Endothelial cell (in vitro differentiated cells): ENCODE measurements around the gene LRCOL1. TPM values are rescaled to one million over a fixed set of nuclear protein-coding genes. Genes with fewer than 3 reads are reported as not detected.

Experiments
- DNase-seq: peaks from one replicate; pipeline ENCODE4 v3.0.0; 2021; ENCODE audit warnings: low spot score
- H3K27ac Mint-ChIP-seq: one replicate; pipeline ENCODE4 v1.8.0; 2021; ENCODE audit warnings: mixed read lengths, inconsistent platforms; ENCODE audit not compliant: unreplicated experiment
- H3K27me3 Mint-ChIP-seq: one replicate; pipeline ENCODE4 v1.8.0; 2021; ENCODE audit warnings: mild to moderate bottlenecking, moderate library complexity, mixed read lengths, inconsistent platforms; ENCODE audit not compliant: unreplicated experiment
- H3K36me3 Mint-ChIP-seq: one replicate; pipeline ENCODE4 v1.8.0; 2021; ENCODE audit warnings: mild to moderate bottlenecking, low read depth, mixed read lengths, inconsistent platforms; ENCODE audit not compliant: unreplicated experiment
- H3K4me1 Mint-ChIP-seq: one replicate; pipeline ENCODE4 v1.8.0; 2021; ENCODE audit warnings: mild to moderate bottlenecking, mixed read lengths, inconsistent platforms; ENCODE audit not compliant: unreplicated experiment
- H3K4me3 Mint-ChIP-seq: one replicate; pipeline ENCODE4 v1.8.0; 2021; ENCODE audit warnings: mild to moderate bottlenecking, mixed read lengths, inconsistent platforms; ENCODE audit not compliant: unreplicated experiment
- H3K9me3 Mint-ChIP-seq: one replicate; pipeline ENCODE4 v1.8.0; 2021; ENCODE audit warnings: mixed read lengths, inconsistent platforms; ENCODE audit not compliant: unreplicated experiment
- total RNA-seq: library from RNA; stranded (reverse); fragmentation: NEBNext Ultra II Directional; extraction: Animal tissue kit (Norgen Biotek cat#: 25700); gene quantifications from one replicate; pipeline ENCODE4 v1.2.1, GENCODE V29; 2021; ENCODE audit not compliant: unreplicated experiment
- TF ChIP-seq, protein P1 (sequence below): fragments of 200-600 bp; sonication (generic); IDR thresholded peaks from one replicate; pipeline ENCODE4 v1.5.0; 2021; ENCODE audit warnings: antibody characterized with exemption; ENCODE audit not compliant: unreplicated experiment

Gene LRCOL1
- total RNA-seq, 1 donor from 2014 or later, result not detected

DNA sequence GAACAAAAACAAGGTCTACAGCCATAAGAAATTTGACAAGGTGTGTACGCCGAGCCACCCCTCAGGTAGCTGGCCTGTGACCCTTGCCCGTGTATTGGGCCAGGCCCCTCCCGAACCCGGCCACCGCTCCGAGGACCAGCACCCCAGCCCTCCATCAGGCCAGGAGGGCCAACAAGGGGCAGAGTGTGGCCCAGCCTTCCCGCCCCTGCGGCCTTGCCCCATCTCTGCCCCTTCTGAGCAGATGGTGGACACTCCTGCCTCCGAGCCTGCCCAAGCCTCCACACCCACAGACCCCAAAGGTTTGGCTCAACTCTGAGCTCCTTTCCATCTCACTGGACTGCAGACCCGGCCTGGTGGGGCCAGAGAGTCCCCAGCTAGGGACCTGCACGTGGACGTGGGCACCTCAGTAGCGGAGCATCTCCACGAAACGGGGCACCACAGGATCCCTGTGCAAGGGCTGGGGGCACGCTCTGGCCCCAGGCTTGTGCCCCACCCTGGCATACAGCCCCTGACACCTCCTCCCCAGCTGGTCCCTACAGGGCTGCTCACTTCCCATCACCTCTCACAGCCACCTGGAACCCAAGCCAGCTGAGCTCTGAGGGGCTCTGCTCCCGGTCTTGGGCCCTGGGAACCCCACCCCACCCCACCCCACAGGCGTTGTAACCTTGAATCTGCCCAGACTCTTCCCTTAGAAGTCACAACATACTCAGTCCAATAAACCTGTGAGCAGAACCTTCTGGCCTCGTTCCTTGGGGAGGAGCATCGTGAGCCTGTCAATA lies 11.5 kb upstream of the LRCOL1 start:
- H3K27ac Mint-ChIP-seq, result no peak overlapping the region

DNA sequence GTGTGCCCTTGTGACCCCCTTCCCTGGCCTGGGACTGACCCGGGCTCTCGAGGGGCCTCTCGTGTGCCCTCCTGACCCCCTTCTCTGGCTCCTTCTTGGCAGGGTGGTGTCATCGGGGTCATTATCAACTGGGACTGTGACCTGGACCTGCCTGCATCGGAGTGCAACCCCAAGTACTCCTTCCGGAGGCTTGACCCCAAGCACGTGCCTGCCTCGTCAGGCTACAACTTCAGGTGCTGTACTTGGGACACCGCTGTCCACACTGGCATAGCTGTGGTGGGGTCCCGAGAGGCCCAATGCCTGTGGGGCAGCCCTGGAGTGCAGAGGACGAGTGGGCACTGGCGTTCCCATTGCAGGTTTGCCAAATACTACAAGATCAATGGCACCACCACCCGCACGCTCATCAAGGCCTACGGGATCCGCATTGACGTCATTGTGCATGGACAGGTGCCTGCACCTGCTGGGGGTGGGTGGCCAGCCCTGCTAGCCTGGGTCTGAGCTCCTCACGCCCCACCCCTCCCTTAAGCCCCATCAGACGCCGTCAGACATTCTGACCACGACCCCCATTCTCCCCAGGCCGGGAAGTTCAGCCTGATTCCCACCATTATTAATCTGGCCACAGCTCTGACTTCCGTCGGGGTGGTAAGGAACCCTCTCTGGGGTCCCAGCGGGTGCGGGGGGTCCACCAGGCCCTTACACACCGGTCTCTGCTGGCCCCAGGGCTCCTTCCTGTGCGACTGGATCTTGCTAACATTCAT lies 10.7 kb upstream of the LRCOL1 start:
- peaks cover 22% of the 10 kb centered on the region for H3K36me3 Mint-ChIP-seq
- peaks cover 6% of the 10 kb centered on the region for H3K4me1 Mint-ChIP-seq
- no peak overlapping the region for H3K27ac Mint-ChIP-seq
- TF ChIP-seq, protein P1, sequence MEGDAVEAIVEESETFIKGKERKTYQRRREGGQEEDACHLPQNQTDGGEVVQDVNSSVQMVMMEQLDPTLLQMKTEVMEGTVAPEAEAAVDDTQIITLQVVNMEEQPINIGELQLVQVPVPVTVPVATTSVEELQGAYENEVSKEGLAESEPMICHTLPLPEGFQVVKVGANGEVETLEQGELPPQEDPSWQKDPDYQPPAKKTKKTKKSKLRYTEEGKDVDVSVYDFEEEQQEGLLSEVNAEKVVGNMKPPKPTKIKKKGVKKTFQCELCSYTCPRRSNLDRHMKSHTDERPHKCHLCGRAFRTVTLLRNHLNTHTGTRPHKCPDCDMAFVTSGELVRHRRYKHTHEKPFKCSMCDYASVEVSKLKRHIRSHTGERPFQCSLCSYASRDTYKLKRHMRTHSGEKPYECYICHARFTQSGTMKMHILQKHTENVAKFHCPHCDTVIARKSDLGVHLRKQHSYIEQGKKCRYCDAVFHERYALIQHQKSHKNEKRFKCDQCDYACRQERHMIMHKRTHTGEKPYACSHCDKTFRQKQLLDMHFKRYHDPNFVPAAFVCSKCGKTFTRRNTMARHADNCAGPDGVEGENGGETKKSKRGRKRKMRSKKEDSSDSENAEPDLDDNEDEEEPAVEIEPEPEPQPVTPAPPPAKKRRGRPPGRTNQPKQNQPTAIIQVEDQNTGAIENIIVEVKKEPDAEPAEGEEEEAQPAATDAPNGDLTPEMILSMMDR, result no peak
- H3K4me3 Mint-ChIP-seq, result no peak overlapping the region
- H3K27me3 Mint-ChIP-seq, result peaks cover 27% of the 10 kb centered on the region
- no peak for DNase-seq
- no peaks in the 10 kb centered on the region for H3K9me3 Mint-ChIP-seq

More for the DNA sequence above, 11.5 kb upstream of the LRCOL1 start:
- Mint-ChIP-seq H3K4me3 (no peak overlapping the region), H3K27me3 (peaks cover 25% of the 10 kb centered on the region), H3K4me1 (peaks cover 6% of the 10 kb centered on the region), H3K9me3 (no peaks in the 10 kb centered on the region), H3K36me3 (peaks cover 27% of the 10 kb centered on the region)
- TF ChIP-seq, protein P1, result no peak
- no peak for DNase-seq

DNA sequence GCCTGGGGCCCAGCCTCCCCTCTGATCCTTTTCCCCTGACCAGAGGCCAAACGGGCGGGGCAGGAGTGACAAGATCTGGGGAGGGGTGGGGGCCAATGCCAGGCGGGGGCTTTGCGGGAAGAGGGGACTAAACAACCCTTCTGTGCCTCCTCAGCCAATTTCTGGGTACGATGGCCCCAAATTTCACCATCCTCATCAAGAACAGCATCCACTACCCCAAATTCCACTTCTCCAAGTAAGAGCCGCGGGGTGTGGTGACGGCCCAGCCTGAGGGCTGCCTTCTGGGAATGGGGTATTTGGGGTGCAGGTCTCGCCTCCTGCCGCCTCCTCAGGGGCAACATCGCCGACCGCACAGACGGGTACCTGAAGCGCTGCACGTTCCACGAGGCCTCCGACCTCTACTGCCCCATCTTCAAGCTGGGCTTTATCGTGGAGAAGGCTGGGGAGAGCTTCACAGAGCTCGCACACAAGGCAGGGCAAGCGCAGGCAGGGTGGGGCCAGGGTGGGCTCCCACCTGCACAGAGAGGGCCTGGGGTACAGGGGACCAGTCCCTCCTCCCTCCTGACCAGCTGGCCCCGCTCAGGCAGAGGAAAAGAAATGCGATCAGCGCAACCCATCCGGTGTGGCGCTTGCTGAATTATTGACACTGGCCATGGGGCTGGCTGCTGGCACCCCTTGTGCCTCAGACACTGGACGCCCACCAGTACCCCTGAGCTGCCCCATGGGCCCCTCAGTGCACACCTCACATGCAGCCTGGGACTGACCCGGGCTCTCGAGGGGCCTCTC lies 9.9 kb upstream of the LRCOL1 start:
- TF ChIP-seq, protein P1, result no peak
- peaks cover 25% of the 10 kb centered on the region for H3K36me3 Mint-ChIP-seq
- no peak overlapping the region for H3K4me3 Mint-ChIP-seq
- peaks cover 4% of the 10 kb centered on the region for H3K9me3 Mint-ChIP-seq
- DNase-seq, result no peak
- no peak overlapping the region for H3K27ac Mint-ChIP-seq
- peaks cover 9% of the 10 kb centered on the region for H3K4me1 Mint-ChIP-seq
- peaks cover 31% of the 10 kb centered on the region for H3K27me3 Mint-ChIP-seq

DNA sequence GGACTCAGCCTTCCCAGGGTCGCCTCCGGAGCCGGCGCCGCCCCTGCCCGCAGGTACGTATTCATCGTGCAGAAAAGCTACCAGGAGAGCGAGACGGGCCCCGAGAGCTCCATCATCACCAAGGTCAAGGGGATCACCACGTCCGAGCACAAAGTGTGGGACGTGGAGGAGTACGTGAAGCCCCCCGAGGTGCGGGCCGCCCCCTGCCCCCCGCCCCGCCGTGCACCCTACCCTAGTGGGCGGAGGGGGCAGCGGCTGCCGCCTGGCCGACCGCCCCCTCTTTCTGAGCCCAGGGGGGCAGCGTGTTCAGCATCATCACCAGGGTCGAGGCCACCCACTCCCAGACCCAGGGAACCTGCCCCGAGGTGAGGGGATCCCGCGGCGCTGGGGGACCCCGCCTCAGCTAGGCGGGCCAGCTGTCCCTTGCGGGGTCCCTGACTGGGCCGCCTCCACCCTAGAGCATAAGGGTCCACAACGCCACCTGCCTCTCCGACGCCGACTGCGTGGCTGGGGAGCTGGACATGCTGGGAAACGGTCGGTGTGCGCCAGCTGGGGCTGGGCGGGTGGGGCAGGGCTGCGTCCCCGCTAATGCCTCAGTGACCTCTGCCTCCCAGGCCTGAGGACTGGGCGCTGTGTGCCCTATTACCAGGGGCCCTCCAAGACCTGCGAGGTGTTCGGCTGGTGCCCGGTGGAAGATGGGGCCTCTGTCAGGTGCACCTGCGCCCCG lies 9.2 kb upstream of the LRCOL1 start:
- H3K27me3 Mint-ChIP-seq, result peaks cover 33% of the 10 kb centered on the region
- H3K4me1 Mint-ChIP-seq, result peaks cover 9% of the 10 kb centered on the region
- TF ChIP-seq, protein P1, result no peak
- H3K4me3 Mint-ChIP-seq, result no peak overlapping the region
- no peak overlapping the region for H3K27ac Mint-ChIP-seq
- H3K36me3 Mint-ChIP-seq, result peaks cover 22% of the 10 kb centered on the region
- peaks cover 4% of the 10 kb centered on the region for H3K9me3 Mint-ChIP-seq
- DNase-seq, result no peak
